Spleen (tissue), 11 donors: ENCODE results near the gene SEC16A. TPM values are rescaled to one million over a fixed set of nuclear protein-coding genes. Genes with fewer than 3 reads are reported as not detected.

Experiments used
- DNase-seq: peaks from one replicate; pipeline ENCODE4 v3.0.0-alpha.2; 2020
- H3K27ac ChIP-seq, 8 donors: fragments of 200-600 bp; sonication (generic) in 7 of 8; 1 replicate in 4 of 8; 2 replicates in 4 of 8; pipeline versions ENCODE4 v1.5.0 to v1.8.0; 2016 to 2021; ENCODE audit warnings: inconsistent platforms in 4 of 8, mild to moderate bottlenecking in 4 of 8, moderate library complexity in 1 of 8
- H3K27me3 ChIP-seq, 7 donors: fragments of 200-600 bp; sonication (generic) in 6 of 7; replicated peaks in 1 of 7; 1 replicate in 4 of 7; 2 replicates in 3 of 7; pipeline versions ENCODE4 v1.5.0 to v1.8.0; 2016 to 2021; ENCODE audit warnings: inconsistent platforms in 3 of 7, mild to moderate bottlenecking in 1 of 7
- H3K36me3 ChIP-seq, 6 donors: fragments of 200-600 bp; sonication (generic) in 5 of 6; 1 replicate in 4 of 6; 2 replicates in 2 of 6; pipeline versions ENCODE4 v1.5.0 to v1.8.0; 2016 to 2021; ENCODE audit warnings: inconsistent platforms in 2 of 6
- H3K4me1 ChIP-seq, 6 donors: fragments of 200-600 bp; sonication (generic) in 5 of 6; 1 replicate in 3 of 6; 2 replicates in 3 of 6; pipeline versions ENCODE4 v1.5.0 to v1.8.0; 2016 to 2021; ENCODE audit warnings: inconsistent platforms in 3 of 6
- H3K4me3 ChIP-seq, 8 donors: fragments of 200-600 bp; sonication (generic) in 7 of 8; 1 replicate in 4 of 8; 2 replicates in 4 of 8; pipeline versions ENCODE4 v1.5.0 to v1.8.0; 2016 to 2021; ENCODE audit warnings: inconsistent platforms in 4 of 8, mild to moderate bottlenecking in 4 of 8, moderate library complexity in 2 of 8
- H3K9me3 ChIP-seq, 8 donors: fragments of 200-600 bp; sonication (generic) in 7 of 8; 1 replicate in 4 of 8; 2 replicates in 4 of 8; pipeline versions ENCODE4 v1.5.0 to v1.8.0; 2016 to 2021; ENCODE audit warnings: inconsistent platforms in 4 of 8
- POLR2A ChIP-seq, 3 donors: fragments of 450-650 bp; IDR thresholded peaks; one replicate each; pipeline ENCODE4 v1.5.1; 2017; ENCODE audit warnings: antibody characterized with exemption in 3 of 3, mild to moderate bottlenecking in 1 of 3
- POLR2AphosphoS5 ChIP-seq, 3 donors: sonication (generic); formaldehyde crosslinking; IDR thresholded peaks; one replicate each; pipeline ENCODE4 v1.5.1; 2017; ENCODE audit warnings: antibody characterized with exemption in 3 of 3
- WGBS, 5 donors: extraction: QIAGEN DNeasy Blood & Tissue Kit in 3 of 5; methylation state at CpG; one replicate each; pipeline versions ENCODE4 v1.1.5 to v1.1.7; 2013 to 2018; 5-methylcytosine and 5-hydroxymethylcytosine counted together
- intact Hi-C: fragments of 100-400 bp; cut with DNase I; formaldehyde crosslinking; loops from one replicate; pipeline ENCODE4 v1.15.0; 2023; ENCODE audit warnings: low total_unique reads
- polyA plus RNA-seq, 3 donors: library from polyadenylated mRNA; stranded (reverse); fragments of 200-250 nt; gene quantifications; one replicate each; pipeline ENCODE4 v1.2.1, GENCODE V29; 2013
- total RNA-seq, 7 donors: library from RNA; depleted of rRNA in 3 of 7; stranded (reverse); fragments of >200 nt in 3 of 7; fragmentation: NEBNext Ultra II Directional in 4 of 7; extraction: Animal tissue kit (Norgen Biotek cat#: 25700) in 4 of 7; gene quantifications; one replicate each; pipeline versions ENCODE4 v1.1.0 to v1.2.1, GENCODE V29; 2016 to 2021
- TF ChIP-seq, protein P1 (sequence below), 11 experiments: fragments of 200-600 bp in 7 of 11; fragments of 450-650 bp in 4 of 11; sonication (generic) in 4 of 11; IDR thresholded peaks in 8 of 11; conservative IDR thresholded peaks in 3 of 11; 1 replicate in 7 of 11; 2 replicates in 4 of 11; pipeline versions ENCODE4 v1.4.0 to v1.8.0; 2016 to 2021; ENCODE audit warnings: antibody characterized with exemption in 11 of 11, inconsistent platforms in 4 of 11, mild to moderate bottlenecking in 1 of 11
- donor health status: healthy with polysubstance abuse.
- donor health status: DM: no; HTN: no; CAD: no; lungs with moderate emphysema.
- donor health status: DM: no; HTN: no; CAD: no.
- donor health status: Bipolar disorder and iron deficiency.
- donor health status: healthy.
- donor health status: DM: no; HTN: no; CAD: no.
- donor health status: DM: yes; HTN: yes; CAD: no.

SEC16A gene
- total and polyA plus RNA-seq, 10 donors = 35.0 to 92.1 (median 75.1) TPM

DNA sequence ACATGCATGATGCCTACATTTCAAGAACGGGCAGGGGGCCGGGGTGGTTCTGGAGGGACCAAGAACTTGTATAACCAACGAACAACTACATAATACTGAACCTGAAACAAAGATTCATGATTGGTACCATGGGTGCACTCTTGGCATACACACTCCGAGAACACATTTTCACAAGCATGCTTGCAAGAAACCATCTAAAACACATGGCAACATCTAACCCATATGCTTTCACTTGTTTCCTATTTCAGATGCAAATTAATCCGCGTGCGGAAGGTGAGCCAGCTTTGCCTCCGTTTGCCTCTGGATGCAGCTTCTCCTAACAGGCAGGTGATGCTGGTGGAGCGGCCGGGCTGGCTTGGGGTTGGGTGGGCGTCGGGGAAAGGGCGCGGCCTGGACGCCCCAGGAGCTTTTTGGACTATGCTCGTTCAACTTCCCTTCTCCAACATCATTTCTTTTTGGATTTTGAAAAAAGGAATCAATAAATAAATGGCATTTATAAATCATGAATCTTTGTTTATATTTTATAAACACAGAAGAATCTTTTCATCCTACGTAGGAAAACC, 12.5 kb upstream of the SEC16A start:
- intact Hi-C loops = no loop called here
- Histone ChIP-seq H3K27ac (no peak overlapping the region), H3K9me3 (no peaks in the 10 kb centered on the region), H3K4me3 (no peak overlapping the region), H3K4me1 (peaks cover 0 to 43% (median 12%) of the 10 kb centered on the region in 6 donors), H3K27me3 (no peaks in the 10 kb centered on the region), H3K36me3 (peaks cover under 1 to 67% (median 59%) of the 10 kb centered on the region in 6 donors)
- DNase-seq = no peak
- WGBS, 5 donors = 88 to 93% (median 90%) methylated on average over 17 of the region's 17 CpGs
- no peak for TF ChIP-seq POLR2A (IDR thresholded peaks at IDR 0.05)
- TF ChIP-seq, protein P1, sequence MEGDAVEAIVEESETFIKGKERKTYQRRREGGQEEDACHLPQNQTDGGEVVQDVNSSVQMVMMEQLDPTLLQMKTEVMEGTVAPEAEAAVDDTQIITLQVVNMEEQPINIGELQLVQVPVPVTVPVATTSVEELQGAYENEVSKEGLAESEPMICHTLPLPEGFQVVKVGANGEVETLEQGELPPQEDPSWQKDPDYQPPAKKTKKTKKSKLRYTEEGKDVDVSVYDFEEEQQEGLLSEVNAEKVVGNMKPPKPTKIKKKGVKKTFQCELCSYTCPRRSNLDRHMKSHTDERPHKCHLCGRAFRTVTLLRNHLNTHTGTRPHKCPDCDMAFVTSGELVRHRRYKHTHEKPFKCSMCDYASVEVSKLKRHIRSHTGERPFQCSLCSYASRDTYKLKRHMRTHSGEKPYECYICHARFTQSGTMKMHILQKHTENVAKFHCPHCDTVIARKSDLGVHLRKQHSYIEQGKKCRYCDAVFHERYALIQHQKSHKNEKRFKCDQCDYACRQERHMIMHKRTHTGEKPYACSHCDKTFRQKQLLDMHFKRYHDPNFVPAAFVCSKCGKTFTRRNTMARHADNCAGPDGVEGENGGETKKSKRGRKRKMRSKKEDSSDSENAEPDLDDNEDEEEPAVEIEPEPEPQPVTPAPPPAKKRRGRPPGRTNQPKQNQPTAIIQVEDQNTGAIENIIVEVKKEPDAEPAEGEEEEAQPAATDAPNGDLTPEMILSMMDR (IDR thresholded peaks at IDR 0.05 in 8 of 11, conservative IDR thresholded peaks at IDR 0.05 in 3 of 11) = no peak
- TF ChIP-seq POLR2AphosphoS5 (IDR thresholded peaks at IDR 0.05) = no peak

DNA sequence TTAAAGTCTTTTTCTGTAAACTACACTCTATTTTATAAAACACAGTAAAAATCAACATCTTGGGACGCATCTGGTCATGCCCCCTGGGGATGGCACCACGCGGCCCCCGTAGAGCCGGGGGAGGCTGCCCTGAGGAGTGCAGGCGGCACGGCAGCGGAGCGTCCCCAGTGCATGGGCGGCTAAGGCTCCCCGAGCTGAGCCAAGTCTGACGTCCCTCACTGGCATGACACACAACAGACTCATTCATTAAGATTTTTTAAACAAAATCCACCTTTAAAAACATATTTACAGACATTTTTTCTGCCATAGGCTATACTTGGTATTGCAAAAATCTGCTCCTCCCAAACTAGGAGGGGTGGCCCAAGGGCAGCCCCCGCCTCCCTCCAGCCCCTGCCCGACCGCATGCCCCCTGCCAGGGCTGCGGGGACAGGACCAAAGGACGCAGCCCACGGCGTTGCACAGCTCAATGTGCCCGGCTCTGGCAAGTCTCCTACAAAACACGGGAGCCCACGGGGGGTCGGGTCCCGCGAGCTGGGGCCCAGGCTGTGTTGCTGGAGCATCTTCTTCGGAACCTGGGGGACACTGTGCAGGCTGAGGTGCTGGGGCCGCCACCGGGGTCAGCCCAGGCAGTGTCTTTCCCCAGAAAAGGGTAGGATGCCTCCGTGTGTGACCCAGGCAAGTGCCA, 11.8 kb upstream of the SEC16A start:
- Histone ChIP-seq H3K4me1 (peaks cover 0 to 37% (median 9%) of the 10 kb centered on the region in 6 donors), H3K4me3 (no peak overlapping the region), H3K36me3 (peaks cover 0 to 60% (median 53%) of the 10 kb centered on the region in 6 donors), H3K9me3 (no peaks in the 10 kb centered on the region), H3K27me3 (no peaks in the 10 kb centered on the region), H3K27ac (no peak overlapping the region)
- intact Hi-C loops = no loop called here
- 81 to 91% (median 90%) methylated on average over 19 to 29 of the region's 29 CpGs for WGBS, 5 donors
- TF ChIP-seq, protein P1 (IDR thresholded peaks at IDR 0.05 in 8 of 11, conservative IDR thresholded peaks at IDR 0.05 in 3 of 11) = no peak
- TF ChIP-seq POLR2A (IDR thresholded peaks at IDR 0.05) (no peak), POLR2AphosphoS5 (IDR thresholded peaks at IDR 0.05) (peak in 2 of 3 donors; percentile 13 to 70)
- DNase-seq = no peak

DNA sequence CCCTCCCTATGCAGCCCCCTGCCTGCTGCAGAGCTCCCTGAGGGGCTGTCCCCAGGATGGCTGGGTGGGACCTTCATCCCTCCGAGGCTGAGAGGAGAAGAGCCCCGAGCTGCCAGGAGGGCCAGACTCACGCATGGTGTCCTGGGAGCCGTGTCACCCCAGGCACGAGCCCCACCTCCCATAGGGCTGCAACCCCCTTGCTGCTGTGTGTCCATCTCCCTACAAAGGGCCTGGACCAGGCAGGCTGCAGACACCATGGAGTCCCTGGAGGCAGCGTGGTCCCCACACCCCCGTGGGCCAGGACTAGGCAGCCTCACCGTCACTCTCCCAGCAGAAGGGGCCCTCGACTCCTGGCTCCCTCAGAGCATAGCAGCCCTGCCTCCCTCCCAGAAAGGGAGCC, 11.2 kb upstream of the SEC16A start:
- peak overlapping the region in 4 of 8 donors; percentile 25 to 40 (median 28) for H3K27ac ChIP-seq
- WGBS, 5 donors = 59 to 83% (median 80%) methylated on average over 6 to 9 of the region's 9 CpGs

DNA sequence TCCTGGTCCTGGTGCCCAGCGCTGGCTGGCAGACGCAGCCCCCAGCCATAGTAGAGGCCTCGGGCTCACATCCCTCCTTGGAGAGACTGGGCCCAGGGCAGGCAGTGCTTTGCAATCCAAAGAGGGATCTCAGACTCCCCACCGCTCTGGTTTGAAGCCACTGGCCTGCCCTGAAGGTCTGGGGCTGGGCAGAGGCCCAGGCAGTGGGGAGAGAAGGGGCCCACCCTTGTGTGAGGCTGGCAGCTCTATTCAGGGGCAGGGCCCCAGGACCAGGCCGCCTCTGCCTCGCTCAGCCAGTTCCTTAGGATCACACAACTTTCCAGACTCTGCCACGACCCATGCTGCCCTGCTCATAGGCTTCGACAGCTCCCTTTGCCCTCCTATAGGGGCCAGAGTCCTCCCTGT, 10.7 kb upstream of the SEC16A start:
- Histone ChIP-seq H3K27ac (peak overlapping the region in 4 of 8 donors; percentile 25 to 40 (median 28)), H3K27me3 (no peaks in the 10 kb centered on the region), H3K4me1 (peaks cover 0 to 32% (median 10%) of the 10 kb centered on the region in 6 donors), H3K4me3 (no peak overlapping the region), H3K9me3 (no peaks in the 10 kb centered on the region), H3K36me3 (peaks cover 0 to 49% (median 42%) of the 10 kb centered on the region in 6 donors)
- no peak for DNase-seq
- 84 to 97% (median 88%) methylated on average over 4 to 8 of the region's 8 CpGs for WGBS, 5 donors
- TF ChIP-seq POLR2A (IDR thresholded peaks at IDR 0.05) (no peak), POLR2AphosphoS5 (IDR thresholded peaks at IDR 0.05) (no peak)
- TF ChIP-seq, protein P1 (IDR thresholded peaks at IDR 0.05 in 8 of 11, conservative IDR thresholded peaks at IDR 0.05 in 3 of 11) = no peak
- intact Hi-C loops = no loop called here

More for the DNA sequence above, 11.2 kb upstream of the SEC16A start:
- Histone ChIP-seq H3K36me3 (peaks cover 0 to 54% (median 46%) of the 10 kb centered on the region in 6 donors), H3K4me3 (no peak overlapping the region), H3K4me1 (peaks cover 0 to 32% (median 7%) of the 10 kb centered on the region in 6 donors), H3K27me3 (no peaks in the 10 kb centered on the region), H3K9me3 (no peaks in the 10 kb centered on the region)
- TF ChIP-seq POLR2A (IDR thresholded peaks at IDR 0.05) (no peak), POLR2AphosphoS5 (IDR thresholded peaks at IDR 0.05) (peak in 1 of 3 donors; percentile 58)
- DNase-seq = no peak
- intact Hi-C loops = no loop called here
